GM21381 (cell line): ENCODE data around the gene BHLHE23.
A peak's percentile ranks its signal among the peaks of the same experiment; 100 is the strongest.

ENCODE experiments used
- ATAC-seq: cut with Tn5 transposase; IDR thresholded peaks from one replicate; pipeline ENCODE4 v1.9.1; 2021; ENCODE audit warnings: mild to moderate bottlenecking, moderate library complexity; ENCODE audit not compliant: unreplicated experiment

Gene BHLHE23

DNA sequence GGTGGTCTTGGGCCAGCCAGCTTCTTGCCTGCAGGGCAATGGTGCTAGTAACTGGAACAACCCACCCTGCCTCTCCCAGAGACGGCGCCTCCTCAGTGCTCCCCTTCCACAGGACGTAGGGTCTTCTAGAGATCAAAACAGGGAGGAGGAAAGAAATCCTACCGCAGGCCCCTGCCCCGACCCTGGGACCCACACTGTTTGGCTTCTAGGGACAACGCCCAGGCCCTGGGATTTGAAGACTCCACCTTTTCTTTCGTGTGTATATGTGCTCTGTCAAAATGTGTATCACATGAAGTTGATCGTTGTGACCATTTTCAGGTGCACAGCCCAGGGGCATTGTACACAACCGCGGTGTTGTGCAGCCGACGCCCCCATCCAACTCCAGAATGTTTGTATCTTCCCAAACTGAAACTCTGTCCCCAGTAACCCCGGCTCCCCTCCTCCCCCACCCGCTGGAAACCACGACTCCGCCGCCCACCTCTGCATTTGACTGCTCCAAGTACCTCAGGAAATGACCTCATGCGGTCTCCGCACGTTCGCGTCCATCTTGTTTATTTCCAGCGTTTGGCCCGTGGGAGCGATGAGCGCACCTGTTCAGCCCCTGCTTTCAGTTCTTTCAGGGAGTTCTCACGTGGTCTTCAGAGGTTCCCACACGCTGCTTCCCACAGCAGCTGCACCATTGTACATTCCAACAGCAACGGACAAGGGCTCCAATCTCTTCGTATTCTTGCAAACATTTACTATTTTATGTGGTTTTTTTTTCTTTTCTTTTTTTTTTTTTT is 3.4 kb upstream of the BHLHE23 start:
- ATAC-seq: peak; percentile 55

DNA sequence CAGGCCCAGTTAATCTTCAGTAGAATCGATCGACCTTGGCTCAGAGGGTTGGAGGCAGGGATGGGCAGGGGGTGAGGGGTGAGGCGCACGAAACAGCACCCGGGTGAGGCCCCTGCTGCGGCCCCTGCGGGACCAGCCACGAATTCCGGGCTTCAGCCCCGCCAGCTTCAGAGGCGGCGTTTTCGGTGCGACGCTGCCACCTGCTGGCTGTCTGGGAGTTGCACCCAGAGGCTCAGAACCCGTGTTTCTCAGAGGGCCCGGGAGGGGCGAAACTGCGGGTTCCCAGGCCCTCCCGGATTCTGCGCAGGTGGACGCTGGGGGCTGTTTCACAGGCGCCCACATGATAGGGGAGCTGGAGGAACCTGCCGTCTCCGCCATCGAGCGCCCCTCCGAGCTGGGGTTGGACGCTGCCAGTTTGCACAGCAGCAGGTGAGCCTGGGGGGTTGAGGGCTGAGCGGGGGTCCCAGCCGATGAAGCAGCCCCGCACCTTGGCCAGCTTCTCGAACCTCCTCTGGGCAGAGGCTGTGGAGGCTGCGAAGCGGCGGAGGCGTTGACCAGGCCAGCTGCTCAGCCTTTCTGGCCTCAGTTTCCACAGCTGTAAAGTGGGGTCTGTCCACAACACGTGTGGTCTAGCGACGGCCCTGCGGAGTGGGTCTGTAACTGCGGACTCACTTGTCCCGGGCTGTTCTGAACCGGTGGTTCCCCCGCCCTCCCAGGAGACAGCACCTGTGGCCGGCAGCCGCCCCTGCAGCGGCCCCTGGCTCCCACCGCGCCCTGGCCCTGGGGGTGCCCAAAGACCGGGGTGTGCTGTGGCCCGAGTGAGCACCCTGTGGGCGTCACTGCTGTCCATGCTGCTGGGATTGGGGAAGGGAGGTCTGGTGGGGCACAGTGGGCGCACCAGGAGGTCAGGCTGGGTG is 2.5 kb upstream of the BHLHE23 start:
- ATAC-seq: peak; percentile 43

DNA sequence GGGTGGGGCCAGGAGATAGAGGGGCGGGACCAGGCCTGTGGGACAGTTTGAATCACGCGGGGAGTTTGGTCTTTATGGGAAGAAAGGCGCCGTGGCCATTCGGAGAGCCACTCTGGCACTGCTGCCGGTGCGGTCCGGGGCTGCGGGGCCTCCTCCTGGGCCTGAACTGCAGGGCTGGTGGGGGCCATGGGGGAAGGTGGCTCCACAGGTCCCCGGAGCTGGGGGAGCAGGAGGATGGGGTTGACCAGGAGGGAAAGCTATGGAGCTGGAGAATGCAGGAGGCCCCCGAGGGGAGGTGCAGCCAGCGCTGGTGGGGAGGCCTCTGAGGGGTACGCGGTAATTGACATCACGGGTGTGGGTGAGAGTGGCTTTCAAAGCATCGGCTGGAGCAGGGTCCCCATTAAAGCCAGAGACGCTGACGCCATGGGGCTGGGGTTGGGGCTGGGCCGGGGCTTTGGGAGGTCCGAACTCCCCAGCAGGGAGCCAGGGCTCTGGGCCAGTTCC is 1.8 kb upstream of the BHLHE23 start:
- no peak for ATAC-seq

DNA sequence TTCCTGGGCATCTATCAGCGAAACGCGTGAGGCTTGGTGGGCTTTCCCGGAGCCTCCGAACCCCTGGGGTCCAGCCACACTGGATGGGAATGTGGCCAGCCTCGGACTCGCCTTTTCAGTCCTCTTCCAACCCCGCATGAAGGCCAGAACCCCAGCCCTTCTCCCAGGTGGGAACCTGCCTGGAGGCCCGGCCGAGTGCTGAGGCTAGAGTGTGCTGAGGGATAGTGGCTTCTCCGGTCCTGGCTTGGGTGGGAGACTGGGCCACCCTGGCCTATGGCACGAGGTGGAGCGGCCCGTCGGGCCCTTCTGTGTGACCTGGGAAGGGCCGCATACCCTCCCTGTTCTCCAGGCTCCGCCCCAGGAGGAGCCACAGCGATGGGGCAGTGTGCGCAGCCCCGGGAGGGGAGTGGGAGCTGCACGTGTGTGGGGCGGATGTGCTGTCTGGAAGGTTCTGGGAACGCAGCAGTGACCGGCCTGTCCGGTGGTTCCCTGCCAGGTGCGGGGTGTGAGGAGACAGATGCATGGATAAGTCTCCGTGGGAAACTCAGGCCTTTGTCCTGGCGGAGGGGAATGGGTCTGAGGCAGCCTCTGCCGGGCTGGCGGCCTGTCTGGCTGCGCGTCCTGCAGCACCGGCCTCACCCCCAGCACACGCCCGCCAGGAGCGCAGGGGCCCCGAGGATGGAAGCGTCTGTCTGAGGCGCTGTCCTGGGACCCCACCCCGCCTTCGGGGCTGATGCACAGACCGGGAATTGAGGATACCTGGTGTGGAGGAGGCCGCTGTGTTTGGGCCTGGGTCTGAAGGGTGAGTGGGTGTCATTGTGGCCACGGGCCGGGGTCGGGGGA is 1.1 kb upstream of the BHLHE23 start:
- ATAC-seq: no peak

DNA sequence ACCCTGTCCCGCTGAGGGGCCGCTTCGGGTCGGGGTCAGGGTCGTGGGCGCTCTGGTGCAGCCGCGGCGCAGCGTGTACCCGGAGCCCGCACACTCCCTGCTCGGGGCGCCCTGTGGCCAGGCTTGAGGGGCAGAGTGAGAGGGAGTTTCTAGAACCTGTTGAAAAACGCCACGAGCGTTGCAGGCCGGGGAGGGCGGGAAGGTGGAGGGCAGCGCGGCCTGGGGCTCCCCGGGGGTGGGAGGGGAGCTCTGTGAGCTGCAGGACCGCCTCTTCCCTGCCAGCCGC is 539 bp upstream of the BHLHE23 start:
- no peak for ATAC-seq

- ATAC-seq: no peak
These were observed 763 bp downstream of the BHLHE23 start for GRCh38 chr20:63005862-63006539.

DNA sequence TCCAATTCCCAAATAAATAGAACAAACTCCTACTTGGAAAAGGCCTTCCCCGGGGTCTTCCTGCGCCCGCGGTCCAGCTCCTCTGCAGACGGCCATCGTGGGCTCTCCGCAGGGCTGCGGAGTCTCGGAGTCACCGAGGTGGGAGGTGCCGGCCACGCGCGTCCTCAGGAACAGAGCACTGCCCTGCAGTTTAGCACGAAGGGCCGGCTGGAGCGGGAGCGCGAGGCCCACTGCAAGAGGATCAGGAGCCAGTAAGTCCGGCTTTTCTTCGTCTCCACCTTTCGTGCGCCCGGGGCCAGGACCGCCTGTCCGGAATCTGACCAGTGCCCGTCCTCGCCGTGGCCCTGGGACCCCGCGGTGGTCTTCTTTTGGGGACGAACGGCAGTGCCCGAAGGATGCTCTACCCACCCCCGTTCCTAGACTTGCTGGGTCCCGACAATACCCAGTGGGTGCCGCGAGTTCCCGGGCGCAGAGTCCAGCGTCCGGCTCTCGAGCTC is 1.4 kb downstream of the BHLHE23 start:
- no peak for ATAC-seq

- ATAC-seq: no peak
These were observed 2.0 kb downstream of the BHLHE23 start for GRCh38 chr20:63004607-63005364.

DNA sequence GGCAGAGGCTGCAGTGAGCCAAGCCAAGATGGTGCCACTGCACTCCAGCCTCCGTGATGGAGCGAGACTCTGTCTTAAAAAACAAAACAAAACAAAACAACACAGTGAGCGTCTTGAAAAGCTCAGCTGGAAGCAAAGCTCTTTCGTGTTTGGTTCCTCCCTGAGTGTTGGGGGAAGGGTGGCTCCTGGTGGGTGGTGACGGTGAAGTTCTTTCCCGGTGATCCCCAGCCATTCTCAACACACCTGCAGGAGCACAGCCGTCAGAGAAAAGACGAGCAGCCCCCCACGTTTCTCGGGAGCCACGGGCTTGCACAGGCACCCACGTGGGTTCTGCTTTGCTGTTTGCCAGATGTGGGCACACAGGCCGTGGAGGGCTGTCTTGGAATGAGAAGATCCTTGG is 3.2 kb downstream of the BHLHE23 start:
- no peak for ATAC-seq

DNA sequence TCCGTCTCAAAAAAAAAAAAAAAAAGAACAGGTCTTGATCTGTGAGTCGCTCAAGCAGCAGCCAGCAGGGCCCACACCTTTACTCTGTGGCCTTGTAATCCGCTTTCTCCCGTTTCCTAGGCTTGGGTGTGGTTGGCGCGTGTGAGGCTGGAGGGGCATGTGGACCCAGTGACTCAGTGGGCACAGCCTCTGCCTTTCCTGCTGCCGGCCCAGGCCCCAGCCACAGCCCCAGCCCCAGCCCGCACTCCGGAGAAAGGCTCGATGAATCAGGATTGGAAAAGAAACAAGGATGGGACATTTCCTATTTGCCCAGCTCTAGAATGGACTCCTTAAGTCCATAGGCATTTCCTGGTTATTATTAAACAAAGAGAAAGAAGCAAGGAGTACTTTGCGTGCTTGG is 4.3 kb downstream of the BHLHE23 start:
- ATAC-seq: no peak

DNA sequence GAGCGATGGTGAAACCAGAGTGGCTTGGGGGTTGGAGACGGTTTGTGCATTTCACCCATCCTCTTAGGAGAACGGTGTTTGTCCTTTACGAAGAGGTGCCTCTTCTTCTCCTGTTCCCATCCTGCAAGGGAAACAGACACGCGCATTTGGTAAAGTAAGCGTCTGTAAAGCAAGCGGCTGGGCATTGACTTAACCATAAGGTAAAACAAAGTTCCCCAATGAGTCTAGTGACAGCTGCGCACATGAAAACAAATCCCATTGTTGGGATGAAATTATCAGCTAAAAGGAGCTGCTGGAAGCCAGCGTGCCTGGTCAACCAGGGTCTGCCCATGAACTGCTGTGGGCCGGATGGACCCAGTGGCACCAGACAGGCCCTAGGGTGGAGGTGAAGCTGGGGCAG is 5.8 kb downstream of the BHLHE23 start:
- no peak for ATAC-seq

DNA sequence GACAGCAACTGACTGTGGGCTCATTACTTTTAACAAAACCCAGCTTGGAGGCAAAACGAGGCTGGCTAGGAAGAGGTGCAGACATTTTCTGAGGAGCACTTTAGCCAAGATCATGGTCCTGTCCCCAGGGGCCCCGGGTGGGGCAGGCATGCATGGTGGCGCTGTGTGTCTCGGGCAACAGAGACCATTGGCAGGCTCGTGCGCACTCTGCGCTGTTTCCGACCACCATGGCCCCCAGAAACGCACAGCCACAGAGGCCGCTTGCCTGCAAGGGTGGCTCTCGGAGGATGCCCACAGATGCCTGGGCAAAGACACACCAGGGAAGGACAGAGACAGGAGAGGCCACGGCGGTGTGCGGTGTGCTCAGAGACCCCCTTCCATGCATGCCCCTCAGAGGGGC is 6.7 kb downstream of the BHLHE23 start:
- no peak for ATAC-seq

GRCh38 chr20:62999580-62999979 is 7.2 kb downstream of the BHLHE23 start:
- ATAC-seq: no peak

DNA sequence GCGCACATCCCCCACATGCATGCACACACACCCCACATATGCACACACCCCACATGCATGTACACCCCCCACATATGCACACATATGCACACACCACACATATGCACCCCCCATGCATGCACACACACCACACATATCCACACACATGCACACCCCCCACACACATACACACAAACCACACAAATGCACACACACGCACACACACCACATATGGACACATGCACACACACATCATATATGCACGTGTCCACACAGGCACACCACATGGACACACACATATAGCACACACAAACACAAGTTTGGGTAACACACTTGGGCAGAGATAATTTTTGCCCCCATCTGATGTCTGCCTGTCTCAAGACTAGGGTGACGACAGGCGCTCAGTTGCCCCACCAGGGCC is 8.3 kb downstream of the BHLHE23 start:
- ATAC-seq: no peak

- no peak for ATAC-seq
These were observed 9.2 kb downstream of the BHLHE23 start for GRCh38 chr20:62997417-62998035.

DNA sequence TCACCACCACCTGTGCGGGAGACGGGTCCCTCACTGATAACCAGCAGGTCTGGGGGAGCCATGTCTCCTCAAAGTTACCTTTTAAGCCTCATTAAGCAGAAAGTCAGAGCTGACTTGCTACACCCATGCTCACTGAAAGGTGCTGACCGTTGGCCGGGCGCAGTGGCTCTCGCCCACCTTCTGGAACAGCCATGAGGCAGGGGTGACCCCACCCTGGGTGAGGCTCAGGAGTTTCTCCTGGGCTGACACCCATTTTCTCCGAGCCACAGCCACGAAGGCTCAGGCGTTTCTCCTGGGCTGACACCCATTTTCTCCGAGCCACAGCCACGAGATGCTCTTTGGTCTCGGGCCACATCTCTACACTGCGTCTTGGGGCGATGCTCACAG is 10.2 kb downstream of the BHLHE23 start:
- ATAC-seq: no peak

GRCh38 chr20:62995898-62996595 is 10.7 kb downstream of the BHLHE23 start:
- no peak for ATAC-seq

GRCh38 chr20:62995481-62995880 is 11.3 kb downstream of the BHLHE23 start:
- no peak for ATAC-seq

DNA sequence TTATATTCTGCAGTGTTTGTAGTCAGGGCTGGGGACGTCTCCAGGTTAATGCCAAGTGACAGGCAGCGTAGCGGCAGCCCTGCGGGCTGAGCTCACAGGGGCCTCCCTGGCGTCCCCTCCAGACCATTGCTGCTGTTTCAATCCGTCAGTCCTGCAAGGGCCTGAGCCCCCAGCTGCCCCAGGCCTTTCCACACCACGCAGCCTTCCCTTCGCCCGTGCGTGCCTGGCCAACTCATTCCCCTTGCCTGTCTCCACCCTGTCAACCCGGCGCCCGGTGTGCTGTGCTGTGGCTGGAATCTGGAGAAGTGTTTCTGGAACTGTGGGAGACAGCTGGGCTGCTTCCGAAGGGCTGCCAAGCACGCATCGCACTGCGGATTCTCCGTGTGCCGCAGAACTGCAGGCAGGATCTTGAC is 11.9 kb downstream of the BHLHE23 start:
- no peak for ATAC-seq
